GM18861 (cell line): Measurements from ENCODE around the gene CADM1.

Experiments used
- ATAC-seq: cut with Tn5 transposase; IDR thresholded peaks from one replicate; pipeline ENCODE4 v1.9.1; 2021; ENCODE audit not compliant: unreplicated experiment

CADM1 gene

GRCh38 chr11:115363426-115363825, 140.8 kb downstream of the CADM1 start:
- no peak for ATAC-seq

GRCh38 chr11:115362997-115363396, 141.2 kb downstream of the CADM1 start:
- ATAC-seq: no peak

- ATAC-seq: no peak
Observed at GRCh38 chr11:115361025-115361424, 143.2 kb downstream of the CADM1 start.

- ATAC-seq: no peak
Observed at GRCh38 chr11:115360186-115360824, 143.9 kb downstream of the CADM1 start.

GRCh38 chr11:115357066-115357465, 147.1 kb downstream of the CADM1 start:
- no peak for ATAC-seq

- ATAC-seq: no peak
Observed at GRCh38 chr11:115352805-115353485, 151.3 kb downstream of the CADM1 start.

- no peak for ATAC-seq
Observed at GRCh38 chr11:115349335-115350017, 154.7 kb downstream of the CADM1 start.

GRCh38 chr11:115348416-115348815, 155.8 kb downstream of the CADM1 start:
- no peak for ATAC-seq

GRCh38 chr11:115347106-115347505, 157.1 kb downstream of the CADM1 start:
- ATAC-seq: no peak

GRCh38 chr11:115345840-115346239, 158.4 kb downstream of the CADM1 start:
- ATAC-seq: no peak

GRCh38 chr11:115345361-115345760, 158.9 kb downstream of the CADM1 start:
- ATAC-seq: no peak

GRCh38 chr11:115344846-115345245, 159.4 kb downstream of the CADM1 start:
- no peak for ATAC-seq

GRCh38 chr11:115342142-115342541, 162.1 kb downstream of the CADM1 start:
- no peak for ATAC-seq

GRCh38 chr11:115340874-115341273, 163.3 kb downstream of the CADM1 start:
- ATAC-seq: no peak

- ATAC-seq: no peak
Observed at GRCh38 chr11:115338476-115338875, 165.7 kb downstream of the CADM1 start.

GRCh38 chr11:115334932-115335788, 169.1 kb downstream of the CADM1 start:
- no peak for ATAC-seq

- ATAC-seq: no peak
Observed at GRCh38 chr11:115333949-115334348, 170.3 kb downstream of the CADM1 start.

- ATAC-seq: no peak
Observed at GRCh38 chr11:115333121-115333520, 171.1 kb downstream of the CADM1 start.

GRCh38 chr11:115330684-115331482, 173.3 kb downstream of the CADM1 start:
- no peak for ATAC-seq

GRCh38 chr11:115326526-115326925, 177.7 kb downstream of the CADM1 start:
- no peak for ATAC-seq
